GM23338 (cell line): ENCODE results near the gene LILRA6. TPM values are rescaled to one million over a fixed set of nuclear protein-coding genes. Genes with fewer than 3 reads are reported as not detected.

Experiments used
- ATAC-seq: fragments of 200-7000 bp; cut with Tn5 transposase; 3 replicates; pipeline ENCODE4 v1.9.1; 2020
- DNase-seq: peaks from one replicate; pipeline ENCODE4 v3.0.0-alpha.2; 2015; ENCODE audit warnings: low spot score
- H2AFZ ChIP-seq: fragments of 200-600 bp; sonication (generic); 2 replicates; pipeline ENCODE4 v1.8.0; 2016; ENCODE audit warnings: antibody characterized with exemption, mild to moderate bottlenecking, moderate library complexity
- H3F3A ChIP-seq: fragments of 200-600 bp; sonication (generic); replicated peaks from 2 replicates; pipeline ENCODE4 v1.8.0; 2017; ENCODE audit warnings: antibody characterized with exemption, mixed run types, low read depth
- H3K27ac ChIP-seq: fragments of 200-600 bp; sonication (generic); 2 replicates; pipeline ENCODE4 v1.6.1; 2016; ENCODE audit warnings: low read depth
- H3K27me3 ChIP-seq: fragments of 200-600 bp; sonication (generic); 2 replicates; pipeline ENCODE4 v1.8.0; 2016; ENCODE audit warnings: mild to moderate bottlenecking, mixed run types, moderate library complexity; ENCODE audit not compliant: insufficient read depth
- H3K36me3 ChIP-seq: fragments of 200-600 bp; sonication (generic); 2 replicates; pipeline ENCODE4 v1.8.0; 2016; ENCODE audit warnings: mild to moderate bottlenecking; ENCODE audit not compliant: insufficient read depth
- H3K4me1 ChIP-seq: fragments of 200-600 bp; sonication (generic); 2 replicates; pipeline ENCODE4 v1.8.0; 2016; ENCODE audit warnings: mild to moderate bottlenecking, moderate library complexity; ENCODE audit not compliant: insufficient read depth
- H3K4me2 ChIP-seq: fragments of 200-600 bp; sonication (generic); 2 replicates; pipeline ENCODE4 v1.7.1; 2017; ENCODE audit warnings: mixed run types
- H3K4me3 ChIP-seq: fragments of 200-600 bp; sonication (generic); 2 replicates; pipeline ENCODE4 v1.6.1; 2016; ENCODE audit warnings: mixed run types
- H3K79me2 ChIP-seq: fragments of 200-600 bp; sonication (generic); replicated peaks from 2 replicates; pipeline ENCODE4 v1.8.0; 2017; ENCODE audit warnings: mild to moderate bottlenecking; ENCODE audit not compliant: insufficient read depth
- H3K9me2 ChIP-seq: fragments of 200-600 bp; sonication (generic); 2 replicates; pipeline ENCODE4 v1.8.0; 2017; ENCODE audit not compliant: insufficient read depth
- H4K20me1 ChIP-seq: fragments of 200-600 bp; sonication (generic); replicated peaks from 2 replicates; pipeline ENCODE4 v1.8.0; 2017; ENCODE audit warnings: mild to moderate bottlenecking; ENCODE audit not compliant: insufficient read depth
- H3K27ac Mint-ChIP-seq: 2 replicates; pipeline ENCODE4 v1.8.0; 2020; ENCODE audit warnings: inconsistent platforms, mild to moderate bottlenecking, moderate library complexity, mixed read lengths
- H3K27me3 Mint-ChIP-seq: 3 replicates; pipeline ENCODE4 v1.8.0; 2022; ENCODE audit warnings: low read depth, mild to moderate bottlenecking, moderate library complexity, mixed read lengths, inconsistent platforms; ENCODE audit not compliant: insufficient read depth, poor library complexity
- H3K36me3 Mint-ChIP-seq: 3 replicates; pipeline ENCODE4 v1.8.0; 2021; ENCODE audit warnings: low read depth, mild to moderate bottlenecking, inconsistent platforms, moderate library complexity, mixed read lengths
- H3K4me1 Mint-ChIP-seq: 3 replicates; pipeline ENCODE4 v1.8.0; 2020; ENCODE audit warnings: mild to moderate bottlenecking, inconsistent platforms, mixed read lengths
- H3K4me3 Mint-ChIP-seq: 3 replicates; pipeline ENCODE4 v1.8.0; 2021; ENCODE audit warnings: moderate library complexity, mild to moderate bottlenecking, inconsistent platforms, mixed read lengths
- H3K9me3 Mint-ChIP-seq: 3 replicates; pipeline ENCODE4 v1.8.0; 2020; ENCODE audit warnings: moderate library complexity, mild to moderate bottlenecking, inconsistent platforms, mixed read lengths
- CREB1 ChIP-seq: fragments of 250-450 bp; sonication (Bioruptor Pico); IDR thresholded peaks from 2 replicates; pipeline ENCODE4 v1.5.0; 2020; ENCODE audit warnings: low read depth, mild to moderate bottlenecking, moderate library complexity
- CTCF ChIP-seq, 2 experiments: fragments of 200-600 bp in 1 of 2; sonication (generic) in 1 of 2; conservative IDR thresholded peaks; 2 replicates each; pipeline versions ENCODE4 v1.5.1 to v1.6.1; 2016 to 2017; ENCODE audit warnings: antibody characterized with exemption in 2 of 2, low read depth in 2 of 2, mild to moderate bottlenecking in 2 of 2, moderate library complexity in 1 of 2
- ETS1 ChIP-seq: IDR thresholded peaks from 2 replicates; pipeline ENCODE4 v1.6.1; 2016; ENCODE audit warnings: antibody characterized with exemption
- EZH2 ChIP-seq: fragments of 200-600 bp; sonication (generic); IDR thresholded peaks from one replicate; pipeline ENCODE4 v1.8.0; 2017; ENCODE audit warnings: antibody characterized with exemption, mild to moderate bottlenecking, low read depth; ENCODE audit not compliant: unreplicated experiment
- EZH2phosphoT487 ChIP-seq: fragments of 200-600 bp; sonication (generic); IDR thresholded peaks from one replicate; pipeline ENCODE4 v1.8.1; 2018; ENCODE audit warnings: antibody characterized with exemption; ENCODE audit not compliant: unreplicated experiment
- JUNB ChIP-seq: IDR thresholded peaks from one replicate; pipeline ENCODE4 v1.6.1; 2016; ENCODE audit warnings: antibody characterized with exemption; ENCODE audit not compliant: unreplicated experiment
- NANOG ChIP-seq: IDR thresholded peaks from 2 replicates; pipeline ENCODE4 v1.6.1; 2016; ENCODE audit warnings: antibody characterized with exemption, borderline replicate concordance
- POLR2AphosphoS5 ChIP-seq: IDR thresholded peaks from 2 replicates; pipeline ENCODE4 v1.6.1; 2016; ENCODE audit warnings: antibody characterized with exemption, low read depth
- REST ChIP-seq: IDR thresholded peaks from one replicate; pipeline ENCODE4 v1.6.1; 2018; ENCODE audit warnings: antibody characterized with exemption; ENCODE audit not compliant: unreplicated experiment
- STAT1 ChIP-seq: IDR thresholded peaks from one replicate; pipeline ENCODE4 v1.6.1; 2016; ENCODE audit warnings: antibody characterized with exemption; ENCODE audit not compliant: unreplicated experiment
- ZNF114 ChIP-seq: fragments of 250-450 bp; sonication (Bioruptor Pico); IDR thresholded peaks from 2 replicates; pipeline ENCODE4 v1.5.0; 2020; ENCODE audit warnings: mild to moderate bottlenecking, moderate library complexity
- ZNF331 ChIP-seq: fragments of 250-450 bp; sonication (Bioruptor Pico); IDR thresholded peaks from 2 replicates; pipeline ENCODE4 v1.5.0; 2020; ENCODE audit warnings: low read depth, mild to moderate bottlenecking, moderate library complexity
- ZNF462 ChIP-seq: fragments of 250-450 bp; sonication (Bioruptor Pico); IDR thresholded peaks from 2 replicates; pipeline ENCODE4 v1.5.0; 2020; ENCODE audit warnings: mild to moderate bottlenecking, moderate library complexity
- polyA plus RNA-seq: library from polyadenylated mRNA; unstranded; fragments of >200 nt; fragmentation: Nextera tagmentation; extraction: Ambion mirVana; gene quantifications from 2 replicates; pipeline ENCODE4 v1.2.1, GENCODE V29; 2016
- total RNA-seq: library from RNA; depleted of rRNA; stranded (reverse); fragments of >200 nt; shearing (Covaris generic); gene quantifications from 2 replicates; pipeline ENCODE4 v1.2.3, GENCODE V29; 2014

LILRA6 gene
- total and polyA plus RNA-seq, 2 experiments from 2014 or later = not detected

GRCh38 chr19:54199401-54199800 is 43.2 kb downstream of the LILRA6 start:
- peak overlapping the region; percentile 70 for H3K4me3 Mint-ChIP-seq
- peaks cover 54% of the 10 kb centered on the region for H3K36me3 Mint-ChIP-seq
- peaks cover 40% of the 10 kb centered on the region for H3K36me3 ChIP-seq
- H3K4me3 ChIP-seq = no peak overlapping the region
- peaks cover 38% of the 10 kb centered on the region for H4K20me1 ChIP-seq
- peaks cover 40% of the 10 kb centered on the region for H3K79me2 ChIP-seq
- H3K27ac Mint-ChIP-seq = peak overlapping the region; percentile 95
- no peak for TF ChIP-seq EZH2
- TF ChIP-seq CTCF (conservative IDR thresholded peaks at IDR 0.05; ENCODE audit: low read depth in 2 of 2) = no peak
- no peak for TF ChIP-seq EZH2phosphoT487
- TF ChIP-seq CREB1 (CRISPR knock-in tag) = no peak
- TF ChIP-seq POLR2AphosphoS5 = no peak
- TF ChIP-seq JUNB = no peak
- no peak for TF ChIP-seq NANOG
- no peak for TF ChIP-seq ETS1
- TF ChIP-seq STAT1 = no peak
- no peak for TF ChIP-seq ZNF462 (CRISPR knock-in tag)
- no peak for TF ChIP-seq REST
- TF ChIP-seq ZNF114 (CRISPR knock-in tag) = no peak
- no peak for TF ChIP-seq ZNF331 (CRISPR knock-in tag)
- ATAC-seq = no peak
- peaks cover 39% of the 10 kb centered on the region for H3F3A ChIP-seq
- H3K27me3 ChIP-seq = no peaks in the 10 kb centered on the region
- H3K4me2 ChIP-seq = no peak overlapping the region; the same call in 1 of the 2 replicates
- H3K4me1 ChIP-seq = peaks cover 28% of the 10 kb centered on the region
- H3K9me2 ChIP-seq = no peaks in the 10 kb centered on the region
- no peak overlapping the region for H2AFZ ChIP-seq
- peaks cover 33% of the 10 kb centered on the region for H3K27me3 Mint-ChIP-seq
- peaks cover 4% of the 10 kb centered on the region for H3K9me3 Mint-ChIP-seq
- H3K4me1 Mint-ChIP-seq = peaks cover 25% of the 10 kb centered on the region
- no peak overlapping the region for H3K27ac ChIP-seq
- DNase-seq = no peak
